ENCODE measurements around the gene WDSUB1. TPM values are rescaled to one million over a fixed set of nuclear protein-coding genes. Genes with fewer than 3 reads are reported as not detected.

WDSUB1 gene
- polyA plus RNA-seq, 1 of the 3 experiments (the other 2 are of a cell fraction): 5.3 TPM

- Histone ChIP-seq H3K9ac (no peak overlapping the region), H3K27me3 (ENCODE audit: insufficient read depth) (no peaks in the 10 kb centered on the region), H4K20me1 (ENCODE audit: insufficient read depth) (no peaks in the 10 kb centered on the region), H3K36me3 (replicated peaks in 1 of 2; ENCODE audit: control insufficient read depth in 1 of 2, insufficient read depth in 2 of 2, low read length in 1 of 2) (peaks cover 26 to 42% of the 10 kb centered on the region in 2 experiments), H3K4me2 (no peak overlapping the region), H3K4me1 (ENCODE audit: control insufficient read depth in 1 of 2, insufficient read depth in 2 of 2, low read depth in 1 of 2, low read length in 1 of 2) (no peaks in the 10 kb centered on the region), H3K4me3 (ENCODE audit: low read depth in 2 of 2, low read length in 1 of 2) (no peak overlapping the region), H3K9me2 (no peaks in the 10 kb centered on the region; the same call in 1 of the 2 replicates), H3K9me3 (no peaks in the 10 kb centered on the region), H3K79me2 (ENCODE audit: insufficient read depth) (no peaks in the 10 kb centered on the region), H3F3A (replicated peaks; ENCODE audit: insufficient read depth) (no peaks in the 10 kb centered on the region), H2AFZ (ENCODE audit: low read depth) (no peak overlapping the region), H3K27ac (ENCODE audit: low read depth in 2 of 2, low read length in 1 of 2) (no peak overlapping the region)
- TF ChIP-seq POLR2AphosphoS5 (IDR thresholded peaks at IDR 0.05; ENCODE audit: low read depth, low read length) (no peak), RCOR1 (IDR thresholded peaks at IDR 0.05; ENCODE audit: low read length) (no peak), MXI1 (IDR thresholded peaks at IDR 0.05; ENCODE audit: low read depth, low read length) (no peak), JUND (IDR thresholded peaks at IDR 0.05) (no peak), EZH2phosphoT487 (IDR thresholded peaks at IDR 0.05; ENCODE audit: borderline replicate concordance, low read depth) (no peak), TEAD4 (IDR thresholded peaks at IDR 0.05; ENCODE audit: borderline replicate concordance, insufficient read depth) (no peak), SMC3 (IDR thresholded peaks at IDR 0.05; ENCODE audit: low read depth, low read length) (no peak)
- TF ChIP-seq, protein P1, sequence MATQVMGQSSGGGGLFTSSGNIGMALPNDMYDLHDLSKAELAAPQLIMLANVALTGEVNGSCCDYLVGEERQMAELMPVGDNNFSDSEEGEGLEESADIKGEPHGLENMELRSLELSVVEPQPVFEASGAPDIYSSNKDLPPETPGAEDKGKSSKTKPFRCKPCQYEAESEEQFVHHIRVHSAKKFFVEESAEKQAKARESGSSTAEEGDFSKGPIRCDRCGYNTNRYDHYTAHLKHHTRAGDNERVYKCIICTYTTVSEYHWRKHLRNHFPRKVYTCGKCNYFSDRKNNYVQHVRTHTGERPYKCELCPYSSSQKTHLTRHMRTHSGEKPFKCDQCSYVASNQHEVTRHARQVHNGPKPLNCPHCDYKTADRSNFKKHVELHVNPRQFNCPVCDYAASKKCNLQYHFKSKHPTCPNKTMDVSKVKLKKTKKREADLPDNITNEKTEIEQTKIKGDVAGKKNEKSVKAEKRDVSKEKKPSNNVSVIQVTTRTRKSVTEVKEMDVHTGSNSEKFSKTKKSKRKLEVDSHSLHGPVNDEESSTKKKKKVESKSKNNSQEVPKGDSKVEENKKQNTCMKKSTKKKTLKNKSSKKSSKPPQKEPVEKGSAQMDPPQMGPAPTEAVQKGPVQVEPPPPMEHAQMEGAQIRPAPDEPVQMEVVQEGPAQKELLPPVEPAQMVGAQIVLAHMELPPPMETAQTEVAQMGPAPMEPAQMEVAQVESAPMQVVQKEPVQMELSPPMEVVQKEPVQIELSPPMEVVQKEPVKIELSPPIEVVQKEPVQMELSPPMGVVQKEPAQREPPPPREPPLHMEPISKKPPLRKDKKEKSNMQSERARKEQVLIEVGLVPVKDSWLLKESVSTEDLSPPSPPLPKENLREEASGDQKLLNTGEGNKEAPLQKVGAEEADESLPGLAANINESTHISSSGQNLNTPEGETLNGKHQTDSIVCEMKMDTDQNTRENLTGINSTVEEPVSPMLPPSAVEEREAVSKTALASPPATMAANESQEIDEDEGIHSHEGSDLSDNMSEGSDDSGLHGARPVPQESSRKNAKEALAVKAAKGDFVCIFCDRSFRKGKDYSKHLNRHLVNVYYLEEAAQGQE (IDR thresholded peaks at IDR 0.05; ENCODE audit: low read depth, low read length): no peak
- CTCF ChIA-PET: no interaction called here
- DNase-seq: no peak
- POLR2A ChIA-PET: interaction anchor here (0.6 kb wide), 1 partner anchor 18 kb away, joined by 4 read pairs; no protein-coding TSS in a partner anchor
Measured at GRCh38 chr2:159322419-159322818, 35.9 kb upstream of the WDSUB1 start.

GRCh38 chr2:159317392-159318088 is 31.0 kb upstream of the WDSUB1 start:
- Histone ChIP-seq H3K27me3 (ENCODE audit: insufficient read depth) (no peaks in the 10 kb centered on the region), H3K9me2 (no peaks in the 10 kb centered on the region), H3F3A (replicated peaks; ENCODE audit: insufficient read depth) (no peaks in the 10 kb centered on the region), H3K4me2 (no peak overlapping the region), H4K20me1 (ENCODE audit: insufficient read depth) (no peaks in the 10 kb centered on the region), H3K79me2 (ENCODE audit: insufficient read depth) (no peaks in the 10 kb centered on the region), H3K9ac (no peak overlapping the region), H3K36me3 (replicated peaks in 1 of 2; ENCODE audit: control insufficient read depth in 1 of 2, insufficient read depth in 2 of 2, low read length in 1 of 2) (peaks cover 16 to 27% of the 10 kb centered on the region in 2 experiments), H2AFZ (ENCODE audit: low read depth) (no peak overlapping the region), H3K27ac (ENCODE audit: low read depth in 2 of 2, low read length in 1 of 2) (no peak overlapping the region), H3K4me3 (ENCODE audit: low read depth in 2 of 2, low read length in 1 of 2) (no peak overlapping the region), H3K4me1 (ENCODE audit: control insufficient read depth in 1 of 2, insufficient read depth in 2 of 2, low read depth in 1 of 2, low read length in 1 of 2) (no peaks in the 10 kb centered on the region), H3K9me3 (no peaks in the 10 kb centered on the region)
- CTCF ChIA-PET: interaction anchor here (0.6 kb wide), 1 partner anchor 954 kb away, joined by 3 read pairs; no protein-coding TSS in a partner anchor
- POLR2A ChIA-PET: no interaction called here
- TF ChIP-seq MEF2A (IDR thresholded peaks at IDR 0.05; ENCODE audit: borderline replicate concordance, low read depth): no peak
- no peak for TF ChIP-seq FOXM1 (IDR thresholded peaks at IDR 0.05; ENCODE audit: low read depth)
- TF ChIP-seq SMC3 (IDR thresholded peaks at IDR 0.05; ENCODE audit: low read depth, low read length): no peak
- no peak for DNase-seq
- 83% methylated on average over 3 of the region's 3 CpGs for WGBS (ENCODE audit: low lambda C conversion rate)
